Endothelial cell (in vitro differentiated cells): ENCODE measurements around the gene SCTR. TPM values are rescaled to one million over a fixed set of nuclear protein-coding genes. Genes with fewer than 3 reads are reported as not detected.
"Not testable (repeated sequence)": the region's sequence is repeated elsewhere in the genome, so short reads cannot be mapped to it uniquely, and the experiment has no call there.

Experiments used
- DNase-seq: peaks from one replicate; pipeline ENCODE4 v3.0.0; 2021; ENCODE audit warnings: low spot score
- H3K27ac Mint-ChIP-seq: one replicate; pipeline ENCODE4 v1.8.0; 2021; ENCODE audit warnings: mixed read lengths, inconsistent platforms; ENCODE audit not compliant: unreplicated experiment
- H3K27me3 Mint-ChIP-seq: one replicate; pipeline ENCODE4 v1.8.0; 2021; ENCODE audit warnings: mild to moderate bottlenecking, moderate library complexity, mixed read lengths, inconsistent platforms; ENCODE audit not compliant: unreplicated experiment
- H3K36me3 Mint-ChIP-seq: one replicate; pipeline ENCODE4 v1.8.0; 2021; ENCODE audit warnings: mild to moderate bottlenecking, low read depth, mixed read lengths, inconsistent platforms; ENCODE audit not compliant: unreplicated experiment
- H3K4me1 Mint-ChIP-seq: one replicate; pipeline ENCODE4 v1.8.0; 2021; ENCODE audit warnings: mild to moderate bottlenecking, mixed read lengths, inconsistent platforms; ENCODE audit not compliant: unreplicated experiment
- H3K4me3 Mint-ChIP-seq: one replicate; pipeline ENCODE4 v1.8.0; 2021; ENCODE audit warnings: mild to moderate bottlenecking, mixed read lengths, inconsistent platforms; ENCODE audit not compliant: unreplicated experiment
- H3K9me3 Mint-ChIP-seq: one replicate; pipeline ENCODE4 v1.8.0; 2021; ENCODE audit warnings: mixed read lengths, inconsistent platforms; ENCODE audit not compliant: unreplicated experiment
- total RNA-seq: library from RNA; stranded (reverse); fragmentation: NEBNext Ultra II Directional; extraction: Animal tissue kit (Norgen Biotek cat#: 25700); gene quantifications from one replicate; pipeline ENCODE4 v1.2.1, GENCODE V29; 2021; ENCODE audit not compliant: unreplicated experiment
- TF ChIP-seq, protein P1 (sequence below): fragments of 200-600 bp; sonication (generic); IDR thresholded peaks from one replicate; pipeline ENCODE4 v1.5.0; 2021; ENCODE audit warnings: antibody characterized with exemption; ENCODE audit not compliant: unreplicated experiment

The SCTR gene
- total RNA-seq, 1 donor from 2014 or later, result not detected

DNA sequence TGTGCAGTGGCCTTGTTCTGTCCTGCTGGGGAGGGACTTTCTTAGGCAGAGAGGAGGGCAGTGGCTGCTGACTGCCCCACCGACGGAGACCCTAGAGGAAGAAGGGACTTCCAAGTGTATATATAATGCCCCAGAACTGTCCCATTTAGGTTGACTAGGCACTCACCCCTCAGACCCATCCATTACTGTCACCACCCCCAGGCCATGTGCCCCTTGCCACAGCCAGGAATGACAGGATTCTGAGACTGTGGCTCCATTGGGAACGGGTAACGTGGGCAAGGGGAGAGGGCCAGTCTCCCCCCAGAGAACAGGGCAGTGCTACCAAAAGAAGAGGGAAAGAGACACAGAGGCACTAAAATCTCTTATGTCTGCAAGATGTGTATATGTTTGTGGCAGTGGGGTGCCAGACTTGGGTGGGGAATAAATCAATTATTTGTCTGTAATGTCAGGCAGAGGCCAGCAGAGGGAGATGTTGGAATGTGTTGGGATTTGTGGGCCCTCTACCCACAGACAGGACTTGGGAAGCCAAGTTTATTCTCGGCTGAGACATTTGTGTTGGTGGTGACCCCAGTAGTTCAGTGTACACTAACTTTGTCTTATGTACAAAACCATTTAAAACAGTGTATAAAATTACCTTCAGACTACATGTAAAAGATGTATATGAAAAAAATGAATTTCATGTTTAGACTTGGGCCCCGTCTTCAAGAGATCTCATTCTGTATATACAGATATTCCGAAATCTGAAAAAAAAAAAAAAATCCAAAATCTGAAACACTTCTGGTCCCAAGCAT is 116.7 kb downstream of the SCTR start:
- Mint-ChIP-seq H3K27me3 (no peaks in the 10 kb centered on the region), H3K9me3 (no peaks in the 10 kb centered on the region), H3K4me1 (peaks cover 8% of the 10 kb centered on the region), H3K27ac (peak overlapping the region; percentile 2), H3K36me3 (no peaks in the 10 kb centered on the region), H3K4me3 (no peak overlapping the region)
- TF ChIP-seq, protein P1, sequence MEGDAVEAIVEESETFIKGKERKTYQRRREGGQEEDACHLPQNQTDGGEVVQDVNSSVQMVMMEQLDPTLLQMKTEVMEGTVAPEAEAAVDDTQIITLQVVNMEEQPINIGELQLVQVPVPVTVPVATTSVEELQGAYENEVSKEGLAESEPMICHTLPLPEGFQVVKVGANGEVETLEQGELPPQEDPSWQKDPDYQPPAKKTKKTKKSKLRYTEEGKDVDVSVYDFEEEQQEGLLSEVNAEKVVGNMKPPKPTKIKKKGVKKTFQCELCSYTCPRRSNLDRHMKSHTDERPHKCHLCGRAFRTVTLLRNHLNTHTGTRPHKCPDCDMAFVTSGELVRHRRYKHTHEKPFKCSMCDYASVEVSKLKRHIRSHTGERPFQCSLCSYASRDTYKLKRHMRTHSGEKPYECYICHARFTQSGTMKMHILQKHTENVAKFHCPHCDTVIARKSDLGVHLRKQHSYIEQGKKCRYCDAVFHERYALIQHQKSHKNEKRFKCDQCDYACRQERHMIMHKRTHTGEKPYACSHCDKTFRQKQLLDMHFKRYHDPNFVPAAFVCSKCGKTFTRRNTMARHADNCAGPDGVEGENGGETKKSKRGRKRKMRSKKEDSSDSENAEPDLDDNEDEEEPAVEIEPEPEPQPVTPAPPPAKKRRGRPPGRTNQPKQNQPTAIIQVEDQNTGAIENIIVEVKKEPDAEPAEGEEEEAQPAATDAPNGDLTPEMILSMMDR, result peak; percentile 94
- DNase-seq, result peak; percentile 71

DNA sequence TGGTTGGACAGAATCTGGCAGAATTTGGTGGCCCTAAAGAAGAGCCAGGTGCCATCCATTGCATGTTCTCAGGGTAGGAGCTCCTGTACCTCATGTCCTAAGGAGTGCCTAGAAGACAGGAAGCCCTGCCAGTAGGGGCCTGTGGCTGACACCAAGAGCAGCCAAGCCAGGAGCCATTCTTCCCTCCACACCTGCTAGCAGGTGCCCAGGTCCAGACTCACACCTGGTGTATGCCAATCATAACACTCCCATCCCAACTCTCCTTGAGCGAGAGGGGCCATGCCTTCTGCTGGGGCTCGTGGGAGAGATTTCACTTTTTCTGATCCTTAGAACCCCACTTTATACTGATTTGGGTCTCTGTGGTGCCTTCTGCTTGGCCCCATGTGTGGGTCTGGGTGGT is 119.1 kb downstream of the SCTR start:
- DNase-seq, result no peak
- Mint-ChIP-seq H3K27ac (no peak overlapping the region), H3K4me3 (no peak overlapping the region), H3K27me3 (peaks cover 2% of the 10 kb centered on the region), H3K36me3 (no peaks in the 10 kb centered on the region), H3K9me3 (no peaks in the 10 kb centered on the region), H3K4me1 (peaks cover 8% of the 10 kb centered on the region)
- TF ChIP-seq, protein P1, result no peak

DNA sequence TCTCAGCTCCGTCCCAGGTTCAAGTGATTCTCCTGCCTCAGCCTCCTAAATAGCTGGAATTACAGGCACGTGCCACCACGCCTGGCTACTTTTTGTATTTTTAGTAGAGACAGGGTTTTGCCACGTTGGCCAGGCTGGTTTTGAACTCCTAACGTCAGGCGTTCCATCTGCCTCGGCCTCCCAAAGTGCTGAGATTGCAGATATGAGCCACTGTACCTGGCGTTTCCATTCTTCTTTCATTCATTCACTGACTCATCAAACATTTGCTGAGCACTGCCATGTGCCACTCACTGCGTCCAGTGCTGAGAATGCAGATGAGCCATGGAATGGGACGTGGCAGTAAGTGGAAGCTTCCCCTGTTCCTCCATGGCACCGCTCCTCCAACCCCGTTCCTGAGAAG is 120.7 kb downstream of the SCTR start:
- DNase-seq, result not testable (repeated sequence)

DNA sequence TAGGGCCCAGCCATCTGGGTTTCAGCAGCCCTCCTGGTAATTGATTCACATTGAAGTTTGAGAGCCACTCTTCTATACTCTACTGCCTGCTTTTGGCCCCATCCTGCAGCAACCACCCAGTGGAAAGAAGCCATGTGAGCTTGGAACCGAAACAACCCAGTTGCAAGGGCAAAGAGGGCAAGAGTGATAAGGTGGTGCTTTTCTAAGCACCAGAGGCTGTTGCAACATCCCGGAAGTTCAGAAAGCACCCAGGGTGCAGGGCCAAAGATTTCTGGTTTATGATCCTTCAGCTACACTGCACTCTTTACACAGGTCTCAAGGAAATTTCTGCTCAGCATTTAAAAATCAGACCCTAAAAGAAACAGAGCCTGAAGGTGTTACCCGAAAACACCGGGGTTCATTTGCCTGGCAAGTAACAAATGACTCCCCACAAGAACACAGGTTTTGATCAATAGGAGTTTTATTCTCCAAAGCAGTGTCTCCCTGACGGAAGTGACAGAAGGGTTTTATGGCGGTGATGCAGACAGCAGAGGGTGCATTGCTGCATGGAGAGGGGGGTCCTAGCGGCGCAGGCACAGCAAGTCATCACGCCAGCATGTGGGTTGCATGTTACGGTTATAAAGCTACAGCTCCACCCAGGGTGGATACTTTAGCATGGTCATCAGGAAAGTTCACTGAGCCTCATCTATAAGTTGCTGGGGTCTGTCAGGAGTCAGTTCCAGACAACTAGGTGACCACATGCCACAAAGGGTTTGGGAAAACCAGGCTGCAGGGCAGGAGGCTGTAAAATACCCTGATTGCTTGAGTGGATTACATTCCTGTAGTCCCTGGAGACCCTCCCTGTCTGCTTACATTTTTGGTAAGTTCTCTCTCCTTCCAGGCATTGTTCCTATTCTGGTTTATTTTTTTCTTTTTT is 121.4 kb downstream of the SCTR start:
- Mint-ChIP-seq H3K9me3 (no peaks in the 10 kb centered on the region), H3K27me3 (peaks cover 7% of the 10 kb centered on the region), H3K4me1 (peaks cover 14% of the 10 kb centered on the region), H3K36me3 (no peaks in the 10 kb centered on the region), H3K4me3 (no peak overlapping the region), H3K27ac (no peak overlapping the region)
- no peak for DNase-seq
- TF ChIP-seq, protein P1, result no peak

More for the DNA sequence above, 120.7 kb downstream of the SCTR start:
- H3K4me3 Mint-ChIP-seq, H3K36me3 Mint-ChIP-seq, H3K9me3 Mint-ChIP-seq, H3K27ac Mint-ChIP-seq, H3K27me3 Mint-ChIP-seq: not testable (repeated sequence)
- H3K4me1 Mint-ChIP-seq, result peaks cover 15% of the 10 kb centered on the region

DNA sequence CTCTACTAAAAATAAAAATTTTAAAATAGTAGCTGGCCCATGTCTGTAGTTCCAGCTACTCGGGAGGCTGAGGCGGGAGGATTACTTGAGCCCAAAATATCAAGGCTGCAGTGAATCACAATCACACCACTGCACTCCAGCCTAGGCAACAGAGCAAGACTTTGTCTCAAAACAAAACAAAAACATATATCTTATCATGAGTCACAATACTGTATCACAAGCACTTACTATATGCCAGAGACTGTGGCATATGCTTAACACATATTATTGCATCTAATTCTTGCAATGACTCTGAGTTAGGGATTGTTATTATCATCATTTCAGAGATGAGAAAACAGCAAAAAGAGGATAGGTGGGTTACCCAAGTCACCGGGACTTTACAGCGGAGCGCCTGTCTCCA is 122.2 kb downstream of the SCTR start:
- H3K9me3 Mint-ChIP-seq, result no peaks in the 10 kb centered on the region
- DNase-seq, result no peak
- no peak overlapping the region for H3K4me3 Mint-ChIP-seq
- H3K4me1 Mint-ChIP-seq, result peaks cover 12% of the 10 kb centered on the region
- TF ChIP-seq, protein P1, result no peak
- peaks cover 7% of the 10 kb centered on the region for H3K27me3 Mint-ChIP-seq
- no peaks in the 10 kb centered on the region for H3K36me3 Mint-ChIP-seq
- no peak overlapping the region for H3K27ac Mint-ChIP-seq
